HUES64 (cell line): ENCODE measurements around the gene INTS6L.
"Not testable (repeated sequence)": the region's sequence is repeated elsewhere in the genome, so short reads cannot be mapped to it uniquely, and the experiment has no call there.

Experiments used
- H3K27ac ChIP-seq: 2 replicates; pipeline ENCODE4 v1.7.0; 2013; ENCODE audit warnings: low read depth, low read length, inconsistent platforms
- H3K27me3 ChIP-seq: 2 replicates; pipeline ENCODE4 v1.6.1; 2013; ENCODE audit warnings: mild to moderate bottlenecking, low read length; ENCODE audit not compliant: insufficient read depth
- H3K36me3 ChIP-seq: 2 replicates; pipeline ENCODE4 v1.6.1; 2013; ENCODE audit warnings: mild to moderate bottlenecking, low read length; ENCODE audit not compliant: insufficient read depth
- H3K4me1 ChIP-seq: 2 replicates; pipeline ENCODE4 v1.6.1; 2013; ENCODE audit warnings: mild to moderate bottlenecking, low read length, moderate library complexity; ENCODE audit not compliant: insufficient read depth
- H3K4me3 ChIP-seq: 2 replicates; pipeline ENCODE4 v1.5.1; 2013; ENCODE audit warnings: mild to moderate bottlenecking, low read length, moderate library complexity
- H3K9ac ChIP-seq: 2 replicates; pipeline ENCODE4 v1.6.1; 2013; ENCODE audit warnings: mild to moderate bottlenecking, low read depth, low read length
- H3K9me3 ChIP-seq: 2 replicates; pipeline ENCODE4 v1.6.1; 2013; ENCODE audit warnings: low read depth, low read length; ENCODE audit not compliant: insufficient read depth
- WGBS: fragments of 150-250, 120-280 bp; methylation state at CpG from one replicate; pipeline ENCODE4 v1.1.7; 2013; ENCODE audit warnings: missing lambda C conversion rate; 5-methylcytosine and 5-hydroxymethylcytosine counted together

The INTS6L gene

DNA sequence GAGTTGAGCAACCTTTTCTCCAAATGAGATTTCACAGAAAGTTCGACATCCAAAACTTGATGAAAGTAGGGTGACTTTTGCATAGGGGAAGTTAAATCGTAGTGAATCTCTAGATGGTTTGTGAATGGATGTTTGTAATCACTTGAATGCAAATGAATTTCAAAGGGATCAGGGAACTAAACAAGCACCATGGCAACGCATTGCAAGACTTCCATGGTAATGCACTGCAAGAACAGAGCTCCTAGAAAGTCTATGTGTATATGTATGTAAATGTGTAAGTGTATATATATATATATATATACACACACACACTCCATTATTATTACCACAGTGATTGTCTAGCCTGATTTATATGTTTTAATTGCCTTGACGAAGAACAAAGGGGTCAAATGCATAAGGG lies 27.3 kb downstream of the INTS6L start:
- H3K4me3 ChIP-seq = no peak overlapping the region

GRCh38 chrX:135549519-135549918 lies 29.1 kb downstream of the INTS6L start:
- no peaks in the 10 kb centered on the region for H3K9me3 ChIP-seq
- H3K27me3 ChIP-seq = no peaks in the 10 kb centered on the region
- H3K36me3 ChIP-seq = peaks cover 3% of the 10 kb centered on the region; the same call in 1 of the 2 replicates
- 94% methylated on average over 2 of the region's 2 CpGs for WGBS
- no peak overlapping the region for H3K4me3 ChIP-seq
- no peaks in the 10 kb centered on the region for H3K4me1 ChIP-seq
- no peak overlapping the region for H3K9ac ChIP-seq
- H3K27ac ChIP-seq = no peak overlapping the region

More for the DNA sequence above, 27.3 kb downstream of the INTS6L start:
- 80% methylated on average over 4 of the region's 4 CpGs for WGBS
- Histone ChIP-seq H3K9ac (no peak overlapping the region), H3K27ac (no peak overlapping the region), H3K27me3 (no peaks in the 10 kb centered on the region), H3K4me1 (no peaks in the 10 kb centered on the region), H3K36me3 (0 out of 2 replicates have a peak, but pooled peaks cover 3% of the 10 kb centered on the region), H3K9me3 (no peaks in the 10 kb centered on the region)

DNA sequence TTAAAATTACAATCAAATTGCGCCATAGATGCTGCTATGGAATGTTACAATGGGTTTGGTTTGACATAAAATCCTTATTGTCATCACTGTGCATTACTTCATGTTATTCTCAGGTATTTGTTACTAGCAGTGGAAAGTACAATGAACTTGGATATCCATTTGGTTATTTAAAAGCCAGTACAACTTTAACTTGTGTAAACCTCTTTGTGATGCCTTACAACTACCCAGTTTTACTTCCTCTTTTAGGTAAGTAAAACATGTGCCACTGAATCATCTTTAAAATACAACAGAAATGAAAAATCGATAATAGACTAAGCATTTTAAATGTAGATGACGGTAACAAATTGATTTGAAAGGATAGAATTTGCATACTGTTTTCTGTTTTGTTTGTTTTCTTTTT lies 35.6 kb downstream of the INTS6L start:
- Histone ChIP-seq H3K27ac (no peak overlapping the region), H3K9ac (no peak overlapping the region), H3K27me3 (no peaks in the 10 kb centered on the region), H3K9me3 (no peaks in the 10 kb centered on the region), H3K4me1 (peaks cover 17% of the 10 kb centered on the region), H3K4me3 (no peak overlapping the region), H3K36me3 (no peaks in the 10 kb centered on the region; the same call in 1 of the 2 replicates)
- 89% methylated on average over 2 of the region's 3 CpGs for WGBS

DNA sequence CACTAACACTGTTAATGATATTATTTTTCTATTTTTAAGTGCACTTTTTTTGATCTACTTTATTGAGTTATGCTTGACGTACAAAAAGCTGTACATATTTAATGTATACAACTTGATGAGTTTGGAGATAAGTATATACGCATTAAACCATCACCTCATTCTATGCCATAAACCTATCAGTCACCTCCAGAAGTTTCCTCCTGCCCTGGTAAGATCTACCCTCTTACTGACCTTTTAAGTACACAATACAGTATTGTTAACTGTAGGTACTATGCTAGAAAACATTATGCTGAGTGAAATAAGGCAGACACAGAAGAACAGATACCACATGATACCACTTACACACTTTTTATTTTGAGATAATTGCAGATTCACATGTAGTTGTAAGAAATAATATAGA lies 36.9 kb downstream of the INTS6L start:
- Histone ChIP-seq H3K9ac (no peak overlapping the region), H3K36me3 (no peaks in the 10 kb centered on the region; the same call in 1 of the 2 replicates), H3K4me3 (no peak overlapping the region), H3K27me3 (no peaks in the 10 kb centered on the region), H3K9me3 (no peaks in the 10 kb centered on the region), H3K4me1 (peaks cover 17% of the 10 kb centered on the region), H3K27ac (no peak overlapping the region)
- WGBS = no CpG with 5 or more reads among the region's 2 CpGs

DNA sequence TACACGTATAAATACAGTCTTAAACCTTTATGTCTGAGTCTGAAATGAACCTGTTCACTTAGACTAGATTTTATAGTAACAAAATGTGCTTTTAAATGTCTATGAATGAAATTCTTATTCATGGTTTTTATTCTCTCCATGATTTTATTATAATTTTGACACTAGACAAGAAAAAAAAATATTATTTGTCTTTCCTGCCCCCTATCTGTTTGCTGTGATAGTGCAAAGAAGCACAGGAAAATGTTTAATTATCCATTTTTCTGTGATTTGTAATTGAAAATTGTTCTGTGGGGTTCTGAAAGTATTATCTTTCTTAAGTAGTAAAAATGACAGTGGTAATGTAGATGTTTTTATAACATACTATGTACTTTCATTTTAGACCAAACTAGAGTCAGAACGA lies 52.0 kb downstream of the INTS6L start:
- peaks cover 4% of the 10 kb centered on the region; the same call in 1 of the 2 replicates for H3K4me1 ChIP-seq

DNA sequence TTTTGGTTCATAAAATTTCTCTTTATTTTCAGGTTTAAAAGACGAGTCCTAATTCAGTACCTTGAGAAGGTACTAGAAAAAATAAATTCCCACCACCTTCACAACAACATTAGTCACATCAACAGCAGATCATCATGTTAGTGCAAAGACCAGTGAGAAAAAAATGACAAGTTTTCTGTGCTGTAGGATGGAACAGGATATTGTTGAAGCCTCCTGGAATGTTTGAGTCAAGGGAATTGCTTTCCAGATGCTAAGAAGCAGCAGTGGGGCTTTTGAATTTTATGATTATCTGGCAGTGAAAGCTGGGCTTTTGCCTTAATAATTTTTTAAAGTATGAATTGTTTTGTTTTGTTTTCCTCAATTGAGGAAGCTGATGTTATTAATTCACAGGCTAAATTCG lies 61.0 kb downstream of the INTS6L start:
- Histone ChIP-seq H3K9me3 (no peaks in the 10 kb centered on the region), H3K4me3 (no peak overlapping the region), H3K36me3 (peaks cover 3% of the 10 kb centered on the region; the same call in 1 of the 2 replicates), H3K27me3 (no peaks in the 10 kb centered on the region), H3K9ac (no peak overlapping the region), H3K27ac (no peak overlapping the region), H3K4me1 (no peaks in the 10 kb centered on the region)
- WGBS = 100% methylated on average over 1 of the region's 2 CpGs

More for the DNA sequence above, 52.0 kb downstream of the INTS6L start:
- Histone ChIP-seq H3K27ac (no peak overlapping the region), H3K36me3 (peaks cover 5% of the 10 kb centered on the region; the same call in 1 of the 2 replicates), H3K4me3 (no peak overlapping the region), H3K9me3 (no peaks in the 10 kb centered on the region), H3K9ac (no peak overlapping the region), H3K27me3 (no peaks in the 10 kb centered on the region)
- no CpG with 5 or more reads among the region's 2 CpGs for WGBS

GRCh38 chrX:135585153-135585552 lies 64.7 kb downstream of the INTS6L start:
- WGBS = 82% methylated on average over 6 of the region's 6 CpGs
- no peaks in the 10 kb centered on the region for H3K27me3 ChIP-seq
- no peaks in the 10 kb centered on the region for H3K9me3 ChIP-seq
- H3K4me3 ChIP-seq = no peak overlapping the region
- H3K36me3 ChIP-seq = no peaks in the 10 kb centered on the region
- H3K9ac ChIP-seq = no peak overlapping the region
- no peaks in the 10 kb centered on the region for H3K4me1 ChIP-seq
- no peak overlapping the region for H3K27ac ChIP-seq

DNA sequence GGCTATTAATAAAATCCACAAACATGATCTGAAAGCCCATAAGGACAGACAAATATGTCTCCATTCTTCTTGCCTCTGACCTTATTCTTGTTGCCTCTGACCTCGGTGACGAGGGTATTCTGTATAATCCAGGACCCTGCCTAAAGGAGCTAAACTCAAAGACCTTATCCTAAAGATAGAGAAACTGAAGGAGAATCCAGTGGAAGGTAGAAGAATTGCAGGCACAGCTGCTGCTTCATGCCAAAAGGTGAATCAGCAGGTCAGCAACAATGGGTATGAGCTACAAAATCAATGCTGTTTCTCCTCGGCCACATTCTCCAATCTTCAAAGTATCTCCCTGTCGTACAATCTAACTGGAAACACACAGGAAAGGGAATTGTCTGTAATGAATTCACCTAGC lies 71.4 kb downstream of the INTS6L start:
- H3K27ac ChIP-seq = no peak overlapping the region
- WGBS = 76% methylated on average over 4 of the region's 4 CpGs
- no peaks in the 10 kb centered on the region for H3K4me1 ChIP-seq
- H3K9ac ChIP-seq = no peak overlapping the region
- H3K9me3 ChIP-seq = no peaks in the 10 kb centered on the region
- H3K36me3 ChIP-seq = no peaks in the 10 kb centered on the region
- no peak overlapping the region for H3K4me3 ChIP-seq
- no peaks in the 10 kb centered on the region for H3K27me3 ChIP-seq

GRCh38 chrX:135594049-135594448 lies 73.6 kb downstream of the INTS6L start:
- WGBS = 95% methylated on average over 2 of the region's 2 CpGs
- H3K9me3 ChIP-seq, H3K27ac ChIP-seq, H3K36me3 ChIP-seq, H3K9ac ChIP-seq, H3K4me3 ChIP-seq, H3K4me1 ChIP-seq, H3K27me3 ChIP-seq: not testable (repeated sequence)

- WGBS = no CpG with 5 or more reads among the region's 1 CpG
- not testable (repeated sequence) for H3K27me3 ChIP-seq, H3K9me3 ChIP-seq, H3K4me1 ChIP-seq, H3K9ac ChIP-seq, H3K27ac ChIP-seq, H3K4me3 ChIP-seq, H3K36me3 ChIP-seq
These were observed 74.0 kb downstream of the INTS6L start for GRCh38 chrX:135594453-135594852.

GRCh38 chrX:135595543-135595942 lies 75.1 kb downstream of the INTS6L start:
- no peak overlapping the region for H3K4me3 ChIP-seq
- H3K36me3 ChIP-seq = no peaks in the 10 kb centered on the region
- WGBS = 100% methylated on average over 1 of the region's 1 CpG
- no peak overlapping the region for H3K27ac ChIP-seq
- no peaks in the 10 kb centered on the region for H3K4me1 ChIP-seq
- no peaks in the 10 kb centered on the region for H3K27me3 ChIP-seq
- H3K9ac ChIP-seq = no peak overlapping the region
- H3K9me3 ChIP-seq = no peaks in the 10 kb centered on the region

- Histone ChIP-seq H3K9me3 (no peaks in the 10 kb centered on the region), H3K4me1 (no peaks in the 10 kb centered on the region), H3K27ac (no peak overlapping the region), H3K27me3 (no peaks in the 10 kb centered on the region), H3K4me3 (no peak overlapping the region), H3K36me3 (no peaks in the 10 kb centered on the region), H3K9ac (no peak overlapping the region)
- 49% methylated on average over 18 of the region's 18 CpGs for WGBS
These were observed 76.0 kb downstream of the INTS6L start for GRCh38 chrX:135596495-135596894.
